ENCODE measurements around the gene KSR1. TPM values are rescaled to one million over a fixed set of nuclear protein-coding genes. Genes with fewer than 3 reads are reported as not detected.
A peak's percentile ranks its signal among the peaks of the same experiment; 100 is the strongest.

KSR1 gene
- total and polyA plus RNA-seq, 9 of the 15 experiments (the other 6 are each of a cell fraction or from before 2014, with no cell fraction given), result 1.4 to 51.7 (median 18.4) TPM

GRCh38 chr17:27601069-27601974 is 145.1 kb downstream of the KSR1 start (continued):
- TF ChIP-seq REST (IDR thresholded peaks at IDR 0.05; ENCODE audit: borderline replicate concordance) (peak; percentile 79), REST (CRISPR knock-in tag; IDR thresholded peaks at IDR 0.05; ENCODE audit: low read depth) (no peak), TAF15 (IDR thresholded peaks at IDR 0.05; ENCODE audit: low read depth, low read length) (no peak), SRSF1 (IDR thresholded peaks at IDR 0.05; ENCODE audit: low read depth, low read length) (no peak), DEAF1 (CRISPR knock-in tag; IDR thresholded peaks at IDR 0.05) (peak; percentile 84), NBN (IDR thresholded peaks at IDR 0.05; ENCODE audit: low read depth) (peak; percentile 36; the same call in 1 of the 2 replicates), PCBP2 (IDR thresholded peaks at IDR 0.05; ENCODE audit: low read depth, low read length, poor library complexity, severe bottlenecking) (no peak), ZNF592 (IDR thresholded peaks at IDR 0.05) (peak; percentile 80; the same call in 1 of the 2 replicates), TCF3 (CRISPR knock-in tag; IDR thresholded peaks at IDR 0.05) (no peak)
